ENCODE measurements around the gene USP4.
"Not testable (repeated sequence)": the region's sequence is repeated elsewhere in the genome, so short reads cannot be mapped to it uniquely, and the experiment has no call there.

The USP4 gene

DNA sequence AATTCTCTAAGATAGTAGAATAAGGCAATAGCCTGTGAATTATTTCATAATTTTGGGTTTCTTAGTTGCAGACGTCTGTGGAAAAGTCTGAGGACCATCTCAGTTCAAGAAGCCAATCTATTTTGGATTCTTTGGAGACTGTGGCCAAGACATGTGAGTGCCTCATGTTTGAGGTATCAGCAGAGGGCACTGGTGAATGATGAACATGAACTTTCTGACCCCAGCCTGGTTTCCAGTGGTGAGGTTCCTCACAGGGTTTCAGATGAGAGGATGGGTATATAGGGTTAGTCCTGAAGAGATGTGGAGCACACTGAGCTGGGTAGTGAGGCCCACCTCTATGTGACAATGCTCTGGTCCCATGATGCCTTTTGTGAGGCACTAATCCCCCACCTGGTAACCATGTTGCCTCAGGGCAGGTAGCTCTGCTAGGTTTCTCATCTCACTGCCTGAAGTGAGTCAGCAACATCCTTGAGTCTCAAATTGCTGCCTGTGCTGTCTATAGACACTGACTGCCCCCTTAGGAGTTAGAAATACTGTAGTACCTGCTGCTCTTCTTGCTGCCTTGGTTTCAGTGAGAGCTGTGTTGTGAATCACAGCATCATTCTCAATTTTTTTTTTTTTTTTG is 95.2 kb downstream of the USP4 start:
- DNase-seq (ENCODE audit: extremely low spot score): peak; percentile 15
- ChIA-PET CTCF (interaction anchor here (0.8 kb wide), 1 partner anchor 16 kb away, joined by 3 read pairs; no protein-coding TSS in a partner anchor), POLR2A (no interaction called here)
- TF ChIP-seq CTCF (IDR thresholded peaks at IDR 0.05; ENCODE audit: control extremely low read depth, extremely low read depth, low read depth, missing control alignments): peak; percentile 22

GRCh38 chr3:49240091-49240490 is 99.8 kb downstream of the USP4 start:
- CTCF ChIA-PET; DNase-seq (ENCODE audit: extremely low spot score); POLR2A ChIA-PET: not testable (repeated sequence)

DNA sequence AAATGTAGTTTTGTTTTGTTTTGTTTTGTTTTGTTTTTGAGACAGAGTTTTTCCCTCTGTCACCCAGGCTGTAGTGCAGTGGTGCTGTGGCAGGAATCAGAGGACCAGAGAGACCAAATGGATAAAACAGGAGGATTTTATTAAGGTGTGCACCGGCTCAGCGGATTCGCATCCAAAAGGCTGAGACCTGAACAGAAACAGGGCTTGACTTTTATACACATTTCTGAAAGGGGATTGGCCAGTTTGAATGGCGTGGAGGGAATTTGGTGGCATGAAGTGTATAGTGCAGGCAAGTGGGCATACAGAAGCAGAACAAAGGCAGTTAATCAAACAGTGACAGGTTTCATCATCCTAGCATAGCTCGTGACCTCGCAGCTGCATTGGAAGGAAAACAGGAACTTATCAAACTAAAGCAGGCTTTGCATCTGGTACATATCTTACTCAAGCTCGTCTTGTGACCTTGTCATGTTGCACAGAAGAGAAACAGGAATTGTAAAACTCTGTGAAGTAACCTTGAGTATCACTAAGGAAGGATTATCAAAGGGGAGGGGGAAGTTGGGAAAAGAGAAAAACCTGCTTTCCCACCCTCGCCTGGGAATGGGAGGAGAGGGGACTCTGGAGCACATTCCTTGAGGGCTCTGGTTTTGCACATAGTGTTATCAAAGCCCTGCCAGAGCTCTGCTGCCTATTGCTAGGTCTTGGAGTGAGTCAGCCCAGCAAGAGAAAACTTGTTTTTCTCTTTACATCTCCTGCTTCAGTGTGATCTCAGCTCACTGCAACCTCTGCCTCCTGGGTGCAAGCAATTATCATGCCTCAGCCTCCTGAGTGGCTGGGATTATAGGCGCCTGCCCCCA is 101.4 kb downstream of the USP4 start:
- CTCF ChIA-PET: interaction anchor here (1.2 kb wide), 1 partner anchor 17 kb away, joined by 5 read pairs; no protein-coding TSS in a partner anchor
- POLR2A ChIA-PET: no interaction called here
- DNase-seq (ENCODE audit: extremely low spot score): no peak
- no peak for TF ChIP-seq CTCF (IDR thresholded peaks at IDR 0.05; ENCODE audit: control extremely low read depth, extremely low read depth, low read depth, missing control alignments)

- no peak for DNase-seq (ENCODE audit: extremely low spot score)
- ChIA-PET CTCF (no interaction called here), POLR2A (no interaction called here)
- no peak for TF ChIP-seq CTCF (IDR thresholded peaks at IDR 0.05; ENCODE audit: control extremely low read depth, extremely low read depth, low read depth, missing control alignments)
These were observed 102.5 kb downstream of the USP4 start for GRCh38 chr3:49237344-49237743.

GRCh38 chr3:49236226-49236625 is 103.6 kb downstream of the USP4 start:
- CTCF ChIA-PET: no interaction called here
- POLR2A ChIA-PET: no interaction called here
- no peak for DNase-seq (ENCODE audit: extremely low spot score)
- TF ChIP-seq CTCF (IDR thresholded peaks at IDR 0.05; ENCODE audit: control extremely low read depth, extremely low read depth, low read depth, missing control alignments): no peak

GRCh38 chr3:49228817-49229216 is 111.0 kb downstream of the USP4 start:
- CTCF ChIA-PET: interaction anchor here (1.1 to 2.6 kb wide), 3 partner anchors 16 to 57 kb away, joined by 3 to 8 read pairs (median 3); partner anchors contain the start of gene KLHDC8B
- DNase-seq (ENCODE audit: extremely low spot score); POLR2A ChIA-PET: not testable (repeated sequence)

Measured in GM10248 (cell line).